CD4-positive, alpha-beta T cell treated with Interleukin-1 beta for 1 hour (primary cell): ENCODE measurements around the gene ALB.

Experiments used
- DNase-seq, 2 donors: peaks; one replicate each; pipeline ENCODE4 v3.0.0-alpha.2; 2020 to 2022

Gene ALB

GRCh38 chr4:73409012-73409862, 5.2 kb downstream of the ALB start:
- DNase-seq = no peak

DNA sequence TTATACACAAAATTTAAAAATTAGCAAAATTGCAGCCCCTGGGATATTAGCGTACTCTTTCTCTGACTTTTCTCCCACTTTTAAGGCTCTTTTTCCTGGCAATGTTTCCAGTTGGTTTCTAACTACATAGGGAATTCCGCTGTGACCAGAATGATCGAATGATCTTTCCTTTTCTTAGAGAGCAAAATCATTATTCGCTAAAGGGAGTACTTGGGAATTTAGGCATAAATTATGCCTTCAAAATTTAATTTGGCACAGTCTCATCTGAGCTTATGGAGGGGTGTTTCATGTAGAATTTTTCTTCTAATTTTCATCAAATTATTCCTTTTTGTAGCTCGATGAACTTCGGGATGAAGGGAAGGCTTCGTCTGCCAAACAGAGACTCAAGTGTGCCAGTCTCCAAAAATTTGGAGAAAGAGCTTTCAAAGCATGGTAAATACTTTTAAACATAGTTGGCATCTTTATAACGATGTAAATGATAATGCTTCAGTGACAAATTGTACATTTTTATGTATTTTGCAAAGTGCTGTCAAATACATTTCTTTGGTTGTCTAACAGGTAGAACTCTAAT, 6.0 kb downstream of the ALB start:
- no peak for DNase-seq

GRCh38 chr4:73410916-73411730, 7.0 kb downstream of the ALB start:
- DNase-seq = no peak

DNA sequence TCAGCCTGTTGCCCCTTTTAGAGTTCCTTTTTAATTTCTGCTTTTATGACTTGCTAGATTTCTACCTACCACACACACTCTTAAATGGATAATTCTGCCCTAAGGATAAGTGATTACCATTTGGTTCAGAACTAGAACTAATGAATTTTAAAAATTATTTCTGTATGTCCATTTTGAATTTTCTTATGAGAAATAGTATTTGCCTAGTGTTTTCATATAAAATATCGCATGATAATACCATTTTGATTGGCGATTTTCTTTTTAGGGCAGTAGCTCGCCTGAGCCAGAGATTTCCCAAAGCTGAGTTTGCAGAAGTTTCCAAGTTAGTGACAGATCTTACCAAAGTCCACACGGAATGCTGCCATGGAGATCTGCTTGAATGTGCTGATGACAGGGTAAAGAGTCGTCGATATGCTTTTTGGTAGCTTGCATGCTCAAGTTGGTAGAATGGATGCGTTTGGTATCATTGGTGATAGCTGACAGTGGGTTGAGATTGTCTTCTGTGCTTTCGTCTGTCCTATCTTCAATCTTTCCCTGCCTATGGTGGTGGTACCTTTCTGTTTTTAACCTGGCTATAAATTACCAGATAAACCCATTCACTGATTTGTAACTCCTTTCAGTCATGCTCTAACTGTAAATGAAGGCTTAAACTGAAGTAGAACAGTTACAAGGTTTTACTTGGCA, 7.8 kb downstream of the ALB start:
- DNase-seq = no peak

DNA sequence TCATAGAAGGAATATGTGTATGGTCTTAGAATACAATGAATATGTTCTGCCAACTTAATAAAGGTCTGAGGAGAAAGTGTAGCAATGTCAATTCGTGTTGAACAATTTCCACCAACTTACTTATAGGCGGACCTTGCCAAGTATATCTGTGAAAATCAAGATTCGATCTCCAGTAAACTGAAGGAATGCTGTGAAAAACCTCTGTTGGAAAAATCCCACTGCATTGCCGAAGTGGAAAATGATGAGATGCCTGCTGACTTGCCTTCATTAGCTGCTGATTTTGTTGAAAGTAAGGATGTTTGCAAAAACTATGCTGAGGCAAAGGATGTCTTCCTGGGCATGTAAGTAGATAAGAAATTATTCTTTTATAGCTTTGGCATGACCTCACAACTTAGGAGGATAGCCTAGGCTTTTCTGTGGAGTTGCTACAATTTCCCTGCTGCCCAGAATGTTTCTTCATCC, 9.2 kb downstream of the ALB start:
- no peak for DNase-seq

DNA sequence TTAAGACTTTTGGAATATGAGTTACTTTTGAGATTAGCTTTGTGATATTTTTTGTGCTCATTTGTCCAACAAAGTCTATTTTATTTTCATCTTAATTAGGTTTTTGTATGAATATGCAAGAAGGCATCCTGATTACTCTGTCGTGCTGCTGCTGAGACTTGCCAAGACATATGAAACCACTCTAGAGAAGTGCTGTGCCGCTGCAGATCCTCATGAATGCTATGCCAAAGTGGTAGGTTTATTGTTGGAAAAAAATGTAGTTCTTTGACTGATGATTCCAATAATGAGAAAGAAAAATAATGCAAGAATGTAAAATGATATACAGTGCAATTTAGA, 10.8 kb downstream of the ALB start:
- DNase-seq = no peak

DNA sequence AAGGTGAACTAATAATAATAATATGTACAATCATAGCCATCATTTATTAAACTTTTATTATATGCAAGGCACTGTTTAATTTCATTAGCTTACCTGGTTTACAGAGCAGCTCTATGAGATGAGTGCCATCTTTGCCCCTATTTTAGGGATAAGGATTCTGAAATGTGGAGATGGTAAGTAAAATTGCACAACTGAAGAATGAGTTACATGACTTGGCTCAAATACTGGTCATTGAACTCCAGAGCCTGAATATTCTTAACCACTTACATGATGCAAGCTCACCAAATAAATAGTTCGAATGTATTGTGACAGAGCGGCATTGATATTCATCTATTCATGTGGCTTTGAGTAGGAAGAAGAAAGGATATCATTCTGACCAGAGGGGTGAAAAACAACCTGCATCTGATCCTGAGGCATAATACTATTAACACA, 11.7 kb downstream of the ALB start:
- DNase-seq = no peak

DNA sequence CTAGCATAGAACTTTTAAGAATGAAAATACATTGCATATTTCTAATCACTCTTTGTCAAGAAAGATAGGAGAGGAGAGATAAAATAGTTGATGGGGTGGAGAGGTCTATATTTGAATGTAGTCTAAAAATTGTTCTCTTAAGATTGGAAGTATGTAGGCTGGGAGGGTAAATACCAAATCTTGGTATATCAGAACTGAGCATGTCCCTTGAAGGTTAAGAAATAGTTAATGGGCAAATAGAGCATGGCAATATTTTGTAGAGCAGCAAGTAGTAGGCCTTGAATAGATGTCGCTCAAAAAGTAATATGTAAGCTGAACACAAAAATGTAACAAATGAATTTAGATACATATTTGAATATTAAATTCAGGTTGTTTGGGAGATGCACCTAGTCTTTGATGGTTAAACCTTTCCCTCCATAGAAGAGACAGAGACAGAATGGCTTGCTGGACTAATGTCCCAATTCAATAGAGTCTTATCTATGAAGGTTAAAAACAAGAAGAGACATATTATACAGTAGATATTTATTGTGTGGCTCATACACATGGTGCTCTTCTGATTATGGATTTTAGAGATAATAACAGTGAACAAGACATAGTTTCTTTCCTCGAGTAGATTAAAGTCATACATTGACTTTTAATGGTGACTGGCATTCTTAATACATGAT, 12.5 kb downstream of the ALB start:
- no peak for DNase-seq

- DNase-seq = no peak
These were observed 13.3 kb downstream of the ALB start for GRCh38 chr4:73417342-73417741.

DNA sequence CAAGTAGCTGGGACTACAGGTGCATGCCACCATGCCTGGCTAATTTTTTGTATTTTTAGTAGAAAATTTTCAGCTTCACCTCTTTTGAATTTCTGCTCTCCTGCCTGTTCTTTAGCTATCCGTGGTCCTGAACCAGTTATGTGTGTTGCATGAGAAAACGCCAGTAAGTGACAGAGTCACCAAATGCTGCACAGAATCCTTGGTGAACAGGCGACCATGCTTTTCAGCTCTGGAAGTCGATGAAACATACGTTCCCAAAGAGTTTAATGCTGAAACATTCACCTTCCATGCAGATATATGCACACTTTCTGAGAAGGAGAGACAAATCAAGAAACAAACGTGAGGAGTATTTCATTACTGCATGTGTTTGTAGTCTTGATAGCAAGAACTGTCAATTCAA, 13.9 kb downstream of the ALB start:
- DNase-seq = no peak

DNA sequence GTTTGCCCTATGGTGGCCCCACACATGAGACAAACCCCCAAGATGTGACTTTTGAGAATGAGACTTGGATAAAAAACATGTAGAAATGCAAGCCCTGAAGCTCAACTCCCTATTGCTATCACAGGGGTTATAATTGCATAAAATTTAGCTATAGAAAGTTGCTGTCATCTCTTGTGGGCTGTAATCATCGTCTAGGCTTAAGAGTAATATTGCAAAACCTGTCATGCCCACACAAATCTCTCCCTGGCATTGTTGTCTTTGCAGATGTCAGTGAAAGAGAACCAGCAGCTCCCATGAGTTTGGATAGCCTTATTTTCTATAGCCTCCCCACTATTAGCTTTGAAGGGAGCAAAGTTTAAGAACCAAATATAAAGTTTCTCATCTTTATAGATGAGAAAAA, 14.6 kb downstream of the ALB start:
- no peak for DNase-seq

- no peak for DNase-seq
These were observed 15.3 kb downstream of the ALB start for GRCh38 chr4:73419106-73420038.

- no peak for DNase-seq
These were observed 16.5 kb downstream of the ALB start for GRCh38 chr4:73420615-73421014.

- DNase-seq = no peak
These were observed 17.8 kb downstream of the ALB start for GRCh38 chr4:73421708-73422457.

DNA sequence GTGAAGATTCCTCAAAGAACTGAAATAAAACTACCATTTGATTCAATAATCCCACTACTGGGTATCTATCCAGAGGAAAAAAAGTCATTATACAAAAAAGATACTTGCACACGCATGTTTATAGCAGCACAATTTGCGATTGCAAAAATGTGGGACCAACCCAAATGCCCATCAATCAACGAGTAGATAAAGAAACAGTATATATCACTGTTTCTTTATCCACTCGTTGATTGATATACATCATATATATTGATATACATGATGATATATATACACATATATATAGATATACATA, 18.3 kb downstream of the ALB start:
- DNase-seq = no peak

- no peak for DNase-seq
These were observed 19.1 kb downstream of the ALB start for GRCh38 chr4:73423184-73423583.

GRCh38 chr4:73426666-73427065, 22.6 kb downstream of the ALB start:
- no peak for DNase-seq

GRCh38 chr4:73429118-73429517, 25.0 kb downstream of the ALB start:
- no peak for DNase-seq

DNA sequence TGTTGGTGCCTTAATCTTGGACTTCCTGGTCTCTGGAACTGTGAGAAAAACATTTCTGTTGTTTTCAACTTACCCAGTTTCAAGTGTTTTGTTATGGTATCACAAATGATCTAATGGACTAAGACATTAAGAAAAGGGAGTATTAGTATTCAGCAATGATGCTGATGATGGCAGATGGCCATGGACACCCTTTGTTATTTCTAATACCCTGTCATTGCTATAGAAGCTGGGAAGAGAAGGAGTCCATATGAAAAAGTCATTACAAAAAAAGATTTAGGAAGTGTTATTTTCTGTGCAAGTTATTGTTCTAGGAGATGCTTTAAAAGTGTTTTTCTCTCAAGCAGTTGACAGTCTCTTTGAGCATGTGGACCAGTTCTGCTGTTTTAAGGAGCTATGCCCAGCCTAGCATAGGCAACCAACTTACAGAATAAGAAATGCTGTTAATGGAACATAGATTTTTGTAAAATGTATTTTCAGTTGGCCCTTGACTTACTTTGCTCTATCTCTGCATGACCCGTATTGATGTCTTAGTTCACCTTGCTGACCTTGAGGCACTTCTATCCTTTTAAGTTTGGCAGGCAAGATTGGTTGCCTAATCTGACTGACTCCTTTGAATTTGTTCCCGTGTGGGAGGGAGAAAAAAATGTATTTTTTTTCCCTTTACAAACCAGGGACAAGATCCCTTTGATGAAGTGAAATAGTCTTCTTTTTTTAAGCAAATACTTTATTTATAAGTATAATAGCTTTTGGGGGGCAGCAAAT, 25.9 kb downstream of the ALB start:
- DNase-seq = no peak

- DNase-seq = no peak
These were observed 27.7 kb downstream of the ALB start for GRCh38 chr4:73431813-73432168.
